ENCODE measurements around the gene CRLF3. TPM values are rescaled to one million over a fixed set of nuclear protein-coding genes. Genes with fewer than 3 reads are reported as not detected.
A peak's percentile ranks its signal among the peaks of the same experiment; 100 is the strongest.
"Not testable (repeated sequence)": the region's sequence is repeated elsewhere in the genome, so short reads cannot be mapped to it uniquely, and the experiment has no call there.

The CRLF3 gene
- total RNA-seq, 4 donors from 2014 or later = 7.9 to 45.4 (median 19.7) TPM

- not testable (repeated sequence) for H3K27ac ChIP-seq, H3K9me3 ChIP-seq, H3K27me3 ChIP-seq, H3K36me3 ChIP-seq, H3K4me3 ChIP-seq
- peak in 1 of 3 donors; percentile 8 for DNase-seq
- peaks cover 0 to 19% (median 0%) of the 10 kb centered on the region in 4 donors for H3K4me1 ChIP-seq
Observed at GRCh38 chr17:30734153-30734552, 90.3 kb downstream of the CRLF3 start.

Small RNA genes lying within 50 kb of the gene (small RNA-seq; reads per million reads assigned to genes)
- 0 reads per million in 2 donors for gene RNU6-298P

Other genes starting within 250 kb of the CRLF3 start
- gene ATAD5, start 7.3 kb upstream of the CRLF3 start, total RNA-seq = 10 to 100 TPM in 1 of 4 donors, 1 to 10 TPM in 3; 2.3 to 14.0 (median 2.6) TPM
- gene TEFM, start 81.5 kb upstream of the CRLF3 start, total RNA-seq = 10 to 100 TPM in 2 of 4 donors, 1 to 10 TPM in 2; 7.4 to 25.9 (median 11.5) TPM
- 10 to 100 TPM in 3 of 4 donors, 1 to 10 TPM in 1; 1.6 to 32.2 (median 13.6) TPM for gene ADAP2, start 97.3 kb upstream of the CRLF3 start, total RNA-seq
- 10 to 100 TPM; 18.4 to 31.4 (median 24.5) TPM for gene RNF135, start 146.3 kb upstream of the CRLF3 start, total RNA-seq

Data from Peyer's patch (tissue), 4 donors.